Brain microvascular endothelial cell (primary cell): ENCODE data around the gene KIAA0825.

Experiments
- DNase-seq: peaks from one replicate; pipeline ENCODE4 v3.0.0-alpha.2; 2020
- H3K27ac ChIP-seq: fragments of 250-450 bp; sonication (Bioruptor Pico); 2 replicates; pipeline ENCODE4 v1.5.1; 2020; ENCODE audit warnings: mild to moderate bottlenecking, moderate library complexity
- H3K27me3 ChIP-seq: fragments of 250-450 bp; sonication (Bioruptor Pico); replicated peaks from 2 replicates; pipeline ENCODE4 v1.5.1; 2020; ENCODE audit warnings: mild to moderate bottlenecking
- H3K36me3 ChIP-seq: fragments of 250-450 bp; sonication (Bioruptor Pico); replicated peaks from 2 replicates; pipeline ENCODE4 v1.5.1; 2020; ENCODE audit warnings: mild to moderate bottlenecking
- H3K4me3 ChIP-seq: 2 replicates; pipeline ENCODE4 v1.5.1; 2011; ENCODE audit warnings: low read depth, mild to moderate bottlenecking, control low read depth, low read length, moderate library complexity
- in situ Hi-C: cut with HindIII; loops from 2 replicates; pipeline ENCODE4 v1.10.0; 2017; ENCODE audit warnings: low sequenced_read_pairs, low pct_ligation_motif_present
- TF ChIP-seq, protein P1 (sequence below): IDR thresholded peaks from 2 replicates; pipeline ENCODE4 v1.5.1; 2011; ENCODE audit warnings: low read depth, mild to moderate bottlenecking, moderate library complexity, low read length, control low read depth, inconsistent platforms; ENCODE audit errors: missing control alignments

The KIAA0825 gene

DNA sequence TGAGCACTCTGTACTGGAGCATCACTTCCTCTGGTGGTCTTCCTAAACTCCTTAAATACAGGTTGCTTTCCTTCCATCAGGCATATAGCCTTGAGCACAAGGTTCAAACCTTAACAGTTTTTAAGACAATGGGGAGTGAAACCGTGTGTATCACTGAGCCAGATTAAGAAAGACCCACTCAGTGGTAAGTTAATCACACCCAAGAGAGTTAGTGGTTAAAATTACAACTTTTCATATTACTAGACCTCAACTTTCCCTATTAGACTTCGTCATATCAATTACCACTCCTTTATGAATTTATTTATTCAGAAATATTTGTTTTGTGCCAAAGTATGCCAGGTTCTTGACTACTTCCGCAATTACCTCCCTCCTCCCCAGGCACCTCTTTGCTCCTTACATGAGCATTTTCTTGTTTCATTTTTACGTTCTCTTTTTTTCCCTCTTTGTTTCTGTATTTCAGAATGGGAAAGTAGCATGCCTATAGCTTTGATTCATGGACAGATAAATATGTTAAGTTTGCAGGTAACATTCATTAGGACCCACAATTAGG is 351.0 kb downstream of the KIAA0825 start:
- Histone ChIP-seq H3K4me3 (no peak overlapping the region), H3K36me3 (no peaks in the 10 kb centered on the region), H3K27me3 (no peaks in the 10 kb centered on the region), H3K27ac (no peak overlapping the region)
- no peak for DNase-seq
- TF ChIP-seq, protein P1, sequence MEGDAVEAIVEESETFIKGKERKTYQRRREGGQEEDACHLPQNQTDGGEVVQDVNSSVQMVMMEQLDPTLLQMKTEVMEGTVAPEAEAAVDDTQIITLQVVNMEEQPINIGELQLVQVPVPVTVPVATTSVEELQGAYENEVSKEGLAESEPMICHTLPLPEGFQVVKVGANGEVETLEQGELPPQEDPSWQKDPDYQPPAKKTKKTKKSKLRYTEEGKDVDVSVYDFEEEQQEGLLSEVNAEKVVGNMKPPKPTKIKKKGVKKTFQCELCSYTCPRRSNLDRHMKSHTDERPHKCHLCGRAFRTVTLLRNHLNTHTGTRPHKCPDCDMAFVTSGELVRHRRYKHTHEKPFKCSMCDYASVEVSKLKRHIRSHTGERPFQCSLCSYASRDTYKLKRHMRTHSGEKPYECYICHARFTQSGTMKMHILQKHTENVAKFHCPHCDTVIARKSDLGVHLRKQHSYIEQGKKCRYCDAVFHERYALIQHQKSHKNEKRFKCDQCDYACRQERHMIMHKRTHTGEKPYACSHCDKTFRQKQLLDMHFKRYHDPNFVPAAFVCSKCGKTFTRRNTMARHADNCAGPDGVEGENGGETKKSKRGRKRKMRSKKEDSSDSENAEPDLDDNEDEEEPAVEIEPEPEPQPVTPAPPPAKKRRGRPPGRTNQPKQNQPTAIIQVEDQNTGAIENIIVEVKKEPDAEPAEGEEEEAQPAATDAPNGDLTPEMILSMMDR, result no peak
- in situ Hi-C loops, result no loop called here

DNA sequence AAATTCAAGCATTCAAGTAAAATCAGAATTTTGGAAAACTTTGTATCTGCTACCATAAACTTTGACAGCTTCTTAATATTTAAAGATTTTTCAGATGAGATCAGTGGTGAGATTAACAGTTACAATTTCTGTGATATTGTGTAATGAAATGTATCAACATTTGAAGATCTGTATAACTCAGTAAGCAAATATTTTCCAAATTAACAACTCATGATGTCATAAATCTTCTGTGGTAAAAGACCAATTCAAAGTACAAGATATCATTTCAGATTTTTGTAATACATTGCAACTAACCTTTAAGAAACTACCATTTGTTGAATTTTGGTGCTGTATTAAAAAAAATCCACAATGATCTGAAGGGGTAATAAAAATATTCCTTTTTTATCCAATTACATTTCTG is 352.2 kb downstream of the KIAA0825 start:
- DNase-seq, result no peak
- no peak overlapping the region for H3K27ac ChIP-seq
- in situ Hi-C loops, result no loop called here
- TF ChIP-seq, protein P1, result no peak
- no peaks in the 10 kb centered on the region for H3K27me3 ChIP-seq
- no peaks in the 10 kb centered on the region for H3K36me3 ChIP-seq
- H3K4me3 ChIP-seq, result no peak overlapping the region

DNA sequence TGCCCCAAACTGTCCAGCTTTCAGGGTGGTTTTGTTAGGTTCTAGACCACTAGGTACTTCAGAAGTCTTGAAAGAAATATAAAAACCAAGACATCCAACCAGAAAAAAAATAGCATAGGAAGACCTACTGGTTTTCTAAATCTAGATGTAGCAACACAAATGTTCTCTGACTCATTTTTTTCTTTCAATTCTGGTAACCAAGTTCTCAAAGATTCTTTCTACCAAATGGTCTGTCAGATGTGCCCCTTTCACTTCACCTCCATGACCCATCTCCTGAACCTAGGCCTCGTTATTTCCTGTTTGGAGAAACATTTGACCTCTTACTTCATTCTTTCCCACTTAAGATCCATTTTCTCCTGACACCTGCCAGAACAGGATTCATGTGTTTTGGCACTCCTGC is 355.3 kb downstream of the KIAA0825 start:
- Histone ChIP-seq H3K27ac (no peak overlapping the region), H3K4me3 (no peak overlapping the region), H3K27me3 (no peaks in the 10 kb centered on the region), H3K36me3 (no peaks in the 10 kb centered on the region)
- in situ Hi-C loops, result no loop called here
- no peak for DNase-seq
- TF ChIP-seq, protein P1, result no peak

DNA sequence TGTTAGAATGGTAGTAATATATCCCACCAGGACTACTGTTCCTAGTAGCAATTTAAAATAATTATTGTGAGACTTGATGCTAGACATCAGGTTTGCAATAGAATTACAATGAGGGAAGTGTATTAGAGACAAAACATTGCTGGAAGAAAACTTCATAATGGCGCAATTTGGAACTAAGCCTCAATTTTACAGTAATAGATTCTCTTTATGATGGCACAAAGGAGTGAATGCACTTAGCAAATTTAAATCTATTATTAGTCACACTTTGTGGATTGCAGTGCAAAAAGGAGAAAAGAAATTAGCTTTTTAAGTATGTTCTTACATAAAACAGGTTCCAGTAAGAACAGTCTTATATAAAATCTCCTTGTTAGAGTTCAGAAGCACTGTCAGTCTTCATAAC is 358.3 kb downstream of the KIAA0825 start:
- Histone ChIP-seq H3K27ac (no peak overlapping the region), H3K36me3 (no peaks in the 10 kb centered on the region), H3K27me3 (no peaks in the 10 kb centered on the region), H3K4me3 (no peak overlapping the region)
- in situ Hi-C loops, result no loop called here
- no peak for DNase-seq
- TF ChIP-seq, protein P1, result no peak

DNA sequence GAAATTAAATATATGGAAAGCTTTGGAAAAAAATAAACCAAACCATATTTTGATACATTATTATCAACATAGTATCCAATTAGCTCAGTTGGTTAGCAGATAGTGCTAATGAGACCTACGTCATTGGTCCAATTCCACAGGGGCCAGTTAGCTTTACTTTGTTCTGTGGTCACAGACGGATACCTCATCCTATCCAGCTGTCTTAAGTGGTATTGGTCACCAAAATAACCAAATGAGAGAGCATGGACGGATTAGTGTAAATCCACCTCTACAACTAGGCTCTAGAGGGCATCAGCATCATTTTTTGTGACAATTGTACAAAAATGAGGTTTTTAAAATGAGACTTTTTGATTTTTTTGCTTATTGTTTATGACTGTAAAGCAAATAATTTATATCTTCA is 364.2 kb downstream of the KIAA0825 start:
- no peaks in the 10 kb centered on the region for H3K36me3 ChIP-seq
- H3K27me3 ChIP-seq, result no peaks in the 10 kb centered on the region
- no peak overlapping the region for H3K27ac ChIP-seq
- no peak overlapping the region for H3K4me3 ChIP-seq
- no peak for DNase-seq
- in situ Hi-C loops, result no loop called here
- TF ChIP-seq, protein P1, result no peak

DNA sequence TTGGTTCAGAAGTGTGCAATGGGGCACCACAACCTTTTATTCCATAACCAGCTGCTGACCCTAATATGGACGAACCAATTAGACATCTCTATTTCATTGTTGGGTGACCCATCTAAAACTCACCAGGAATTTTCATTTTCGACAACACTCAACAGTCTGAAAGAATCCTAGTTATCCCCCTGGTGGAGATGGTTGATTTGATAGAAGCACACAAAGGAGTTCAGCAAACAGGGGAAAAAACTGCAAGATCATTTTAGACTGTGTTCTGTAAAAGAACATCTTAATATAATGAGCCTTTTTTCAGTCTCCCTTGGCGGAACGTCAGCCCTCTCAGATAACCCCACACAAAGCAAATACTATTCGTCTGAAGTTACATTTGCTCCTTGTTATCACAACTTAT is 367.4 kb downstream of the KIAA0825 start:
- DNase-seq, result no peak
- TF ChIP-seq, protein P1, result no peak
- H3K36me3 ChIP-seq, result no peaks in the 10 kb centered on the region
- H3K27me3 ChIP-seq, result no peaks in the 10 kb centered on the region
- in situ Hi-C loops, result no loop called here
- no peak overlapping the region for H3K27ac ChIP-seq
- no peak overlapping the region for H3K4me3 ChIP-seq
